ENCODE data around the gene CCDC92B.

Gene CCDC92B

GRCh38 chr17:2723505-2723996 lies 25.9 kb downstream of the CCDC92B start:
- DNase-seq (ENCODE audit: low read depth in 1 of 2, low spot score in 1 of 2): no peak

GRCh38 chr17:2722611-2723010 lies 26.8 kb downstream of the CCDC92B start:
- no peak for DNase-seq (ENCODE audit: low read depth in 1 of 2, low spot score in 1 of 2)

GRCh38 chr17:2721603-2722002 lies 27.8 kb downstream of the CCDC92B start:
- no peak for DNase-seq (ENCODE audit: low read depth in 1 of 2, low spot score in 1 of 2)

GRCh38 chr17:2719861-2720260 lies 29.6 kb downstream of the CCDC92B start:
- no peak for DNase-seq (ENCODE audit: low read depth in 1 of 2, low spot score in 1 of 2)

GRCh38 chr17:2718150-2718938 lies 31.1 kb downstream of the CCDC92B start:
- DNase-seq (ENCODE audit: low read depth in 1 of 2, low spot score in 1 of 2): no peak

GRCh38 chr17:2716649-2717048 lies 32.8 kb downstream of the CCDC92B start:
- no peak for DNase-seq (ENCODE audit: low read depth in 1 of 2, low spot score in 1 of 2)

- no peak for DNase-seq (ENCODE audit: low read depth in 1 of 2, low spot score in 1 of 2)
These were observed 35.6 kb downstream of the CCDC92B start for GRCh38 chr17:2713881-2714280.

GRCh38 chr17:2712300-2713043 lies 37.0 kb downstream of the CCDC92B start:
- DNase-seq (ENCODE audit: low read depth in 1 of 2, low spot score in 1 of 2): no peak

GRCh38 chr17:2711608-2712299 lies 37.7 kb downstream of the CCDC92B start, which contains the start of gene CLUH:
Gene CLUH, minus strand, starts transcription at chr17:2711764. Its CDS starts 103 bp downstream, at chr17:2711661.
- DNase-seq (ENCODE audit: low read depth in 1 of 2, low spot score in 1 of 2): peak; percentile 96

- DNase-seq (ENCODE audit: low read depth in 1 of 2, low spot score in 1 of 2): no peak
These were observed 38.4 kb downstream of the CCDC92B start for GRCh38 chr17:2710803-2711607.

- no peak for DNase-seq (ENCODE audit: low read depth in 1 of 2, low spot score in 1 of 2)
These were observed 39.2 kb downstream of the CCDC92B start for GRCh38 chr17:2710071-2710802.

GRCh38 chr17:2709183-2709661 lies 40.2 kb downstream of the CCDC92B start:
- DNase-seq (ENCODE audit: low read depth in 1 of 2, low spot score in 1 of 2): no peak

- no peak for DNase-seq (ENCODE audit: low read depth in 1 of 2, low spot score in 1 of 2)
These were observed 40.8 kb downstream of the CCDC92B start for GRCh38 chr17:2708585-2709182.

GRCh38 chr17:2707721-2708584 lies 41.5 kb downstream of the CCDC92B start:
- no peak for DNase-seq (ENCODE audit: low read depth in 1 of 2, low spot score in 1 of 2)

GRCh38 chr17:2706911-2707510 lies 42.4 kb downstream of the CCDC92B start:
- DNase-seq (ENCODE audit: low read depth in 1 of 2, low spot score in 1 of 2): no peak

- DNase-seq (ENCODE audit: low read depth in 1 of 2, low spot score in 1 of 2): no peak
These were observed 43.3 kb downstream of the CCDC92B start for GRCh38 chr17:2705888-2706795.

- no peak for DNase-seq (ENCODE audit: low read depth in 1 of 2, low spot score in 1 of 2)
These were observed 44.2 kb downstream of the CCDC92B start for GRCh38 chr17:2705263-2705662.

Measured in activated CD4-positive, alpha-beta T cell treated with anti-CD3 and anti-CD28 coated beads, Interleukin-2, amount 50 U/mL, for 24 hours (primary cell).